GM12801 (cell line): Measurements from ENCODE around the gene RABEPK.

Source experiments
- TF ChIP-seq, protein P1 (sequence below): IDR thresholded peaks from one replicate; pipeline ENCODE4 v1.5.1; 2011; ENCODE audit warnings: control low read depth; ENCODE audit not compliant: insufficient read length; ENCODE audit errors: extremely low read depth

Gene RABEPK

GRCh38 chr9:125200216-125201047, at the start of gene RABEPK:
Gene RABEPK (plus strand): TSS chr9:125200542. CDS start chr9:125203014, 2,472 bp downstream.
- TF ChIP-seq, protein P1, sequence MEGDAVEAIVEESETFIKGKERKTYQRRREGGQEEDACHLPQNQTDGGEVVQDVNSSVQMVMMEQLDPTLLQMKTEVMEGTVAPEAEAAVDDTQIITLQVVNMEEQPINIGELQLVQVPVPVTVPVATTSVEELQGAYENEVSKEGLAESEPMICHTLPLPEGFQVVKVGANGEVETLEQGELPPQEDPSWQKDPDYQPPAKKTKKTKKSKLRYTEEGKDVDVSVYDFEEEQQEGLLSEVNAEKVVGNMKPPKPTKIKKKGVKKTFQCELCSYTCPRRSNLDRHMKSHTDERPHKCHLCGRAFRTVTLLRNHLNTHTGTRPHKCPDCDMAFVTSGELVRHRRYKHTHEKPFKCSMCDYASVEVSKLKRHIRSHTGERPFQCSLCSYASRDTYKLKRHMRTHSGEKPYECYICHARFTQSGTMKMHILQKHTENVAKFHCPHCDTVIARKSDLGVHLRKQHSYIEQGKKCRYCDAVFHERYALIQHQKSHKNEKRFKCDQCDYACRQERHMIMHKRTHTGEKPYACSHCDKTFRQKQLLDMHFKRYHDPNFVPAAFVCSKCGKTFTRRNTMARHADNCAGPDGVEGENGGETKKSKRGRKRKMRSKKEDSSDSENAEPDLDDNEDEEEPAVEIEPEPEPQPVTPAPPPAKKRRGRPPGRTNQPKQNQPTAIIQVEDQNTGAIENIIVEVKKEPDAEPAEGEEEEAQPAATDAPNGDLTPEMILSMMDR, result no peak

GRCh38 chr9:125151730-125152129, 48.6 kb upstream of the RABEPK start:
- TF ChIP-seq, protein P1, result no peak

DNA sequence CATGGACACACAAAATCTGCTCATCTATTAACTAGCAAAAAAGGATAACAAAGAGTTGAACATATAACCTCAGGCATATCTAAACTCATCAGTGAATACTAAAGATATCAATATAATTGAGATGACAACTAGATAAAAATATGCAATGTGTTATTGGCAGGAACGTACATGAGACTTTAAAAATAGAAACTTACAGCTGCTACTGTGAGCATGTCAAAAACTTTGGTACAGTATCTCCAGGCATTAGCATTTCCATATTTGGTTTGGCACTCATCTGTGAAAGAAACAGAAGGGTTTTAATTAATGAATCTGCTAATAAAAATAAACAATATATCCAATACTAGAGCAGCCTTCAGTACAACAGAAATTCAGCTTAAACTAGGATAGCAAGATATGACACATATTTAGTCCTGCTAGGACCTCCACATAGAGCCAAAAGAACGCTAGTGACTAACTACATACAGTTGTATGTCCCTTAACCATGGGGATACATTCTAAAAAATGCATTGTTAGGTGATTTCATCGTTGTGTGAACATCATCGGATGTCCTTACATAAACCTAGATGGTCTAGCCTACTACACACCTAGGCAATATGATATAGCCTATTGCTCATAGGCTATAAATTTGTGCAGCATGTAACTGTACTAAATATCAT, 46.5 kb upstream of the RABEPK start:
- TF ChIP-seq, protein P1, result no peak

GRCh38 chr9:125156551-125156950, 43.8 kb upstream of the RABEPK start:
- TF ChIP-seq, protein P1, result no peak

GRCh38 chr9:125160750-125161149, 39.6 kb upstream of the RABEPK start:
- TF ChIP-seq, protein P1, result no peak

DNA sequence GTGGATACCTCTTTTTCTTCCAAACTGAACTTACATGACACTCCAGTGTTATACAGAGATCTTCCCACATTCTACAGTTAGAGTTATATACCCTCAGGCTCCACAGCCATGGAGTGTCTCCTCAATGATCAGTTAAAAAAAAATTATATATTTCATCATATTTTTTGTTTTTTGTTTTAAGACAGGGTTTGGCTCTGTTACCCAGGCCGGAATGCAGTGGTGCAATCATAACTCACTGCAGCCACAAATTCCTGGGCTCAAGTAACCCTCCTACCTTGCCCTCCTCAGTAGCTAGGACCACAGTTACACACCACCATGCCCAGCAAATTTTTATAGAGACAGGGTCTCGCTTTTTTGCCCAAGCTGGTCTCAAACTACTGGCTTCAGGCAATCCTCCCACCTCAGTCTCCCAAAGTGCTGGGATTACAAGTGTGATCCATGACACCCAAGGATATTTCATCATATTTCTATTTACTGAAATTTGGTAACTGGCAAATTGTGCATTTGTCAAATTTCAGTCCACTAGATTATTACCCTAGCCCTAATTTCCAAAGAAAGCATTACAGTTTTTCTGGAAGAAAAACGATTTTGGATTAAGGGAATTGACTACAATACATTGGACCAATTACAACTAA, 38.9 kb upstream of the RABEPK start:
- TF ChIP-seq, protein P1, result no peak

DNA sequence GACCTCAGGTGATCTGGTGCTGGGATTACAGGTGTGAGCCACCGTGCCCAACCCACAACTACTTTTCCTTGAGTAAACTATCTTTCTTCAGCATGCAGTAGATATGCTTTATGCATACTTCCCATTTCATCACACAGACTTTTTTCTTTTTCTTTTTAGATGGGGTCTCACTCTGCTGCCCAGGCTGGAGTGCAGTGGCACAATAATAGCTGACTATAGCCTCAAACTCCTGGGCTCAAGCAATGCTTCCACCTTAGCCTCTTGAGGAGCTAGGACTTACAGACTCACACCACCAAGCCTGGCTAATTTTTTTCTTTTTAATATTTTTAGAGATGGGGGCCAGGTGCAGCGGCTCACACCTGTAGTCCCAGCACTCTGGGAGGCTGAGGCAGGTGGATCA, 33.6 kb upstream of the RABEPK start:
- TF ChIP-seq, protein P1, result no peak
